Neutrophil (primary cell): ENCODE data around the gene AMBRA1.

Experiments used
- H3K27ac ChIP-seq: fragments of 200-600 bp; sonication (generic); 2 replicates; pipeline ENCODE4 v1.5.1; 2016; ENCODE audit warnings: mild to moderate bottlenecking, moderate library complexity
- H3K27me3 ChIP-seq: fragments of 200-600 bp; sonication (generic); 2 replicates; pipeline ENCODE4 v1.6.0; 2016; ENCODE audit warnings: mild to moderate bottlenecking
- H3K36me3 ChIP-seq: fragments of 200-600 bp; sonication (generic); 2 replicates; pipeline ENCODE4 v1.5.1; 2017
- H3K4me1 ChIP-seq, 2 experiments: fragments of 200-600 bp in 1 of 2; sonication (generic) in 1 of 2; 1 replicate in 1 of 2; 2 replicates in 1 of 2; pipeline versions ENCODE4 v1.5.1 to v1.6.1; 2013 to 2016; ENCODE audit warnings: low read depth in 1 of 2, low read length in 1 of 2, mild to moderate bottlenecking in 1 of 2, moderate library complexity in 1 of 2; ENCODE audit not compliant: control insufficient read depth in 1 of 2, insufficient read depth in 1 of 2
- H3K4me3 ChIP-seq, 2 experiments: fragments of 200-600 bp in 1 of 2; sonication (generic) in 1 of 2; 1 replicate in 1 of 2; 2 replicates in 1 of 2; pipeline ENCODE4 v1.5.1; 2013 to 2016; ENCODE audit warnings: low read depth in 1 of 2, low read length in 1 of 2, mild to moderate bottlenecking in 1 of 2, moderate library complexity in 1 of 2
- H3K9me3 ChIP-seq: fragments of 200-600 bp; sonication (generic); 2 replicates; pipeline ENCODE4 v1.5.1; 2016
- TF ChIP-seq, protein P1 (sequence below): fragments of 200-600 bp; sonication (generic); IDR thresholded peaks from 2 replicates; pipeline ENCODE4 v1.5.1; 2016; ENCODE audit warnings: antibody characterized with exemption

AMBRA1 gene

DNA sequence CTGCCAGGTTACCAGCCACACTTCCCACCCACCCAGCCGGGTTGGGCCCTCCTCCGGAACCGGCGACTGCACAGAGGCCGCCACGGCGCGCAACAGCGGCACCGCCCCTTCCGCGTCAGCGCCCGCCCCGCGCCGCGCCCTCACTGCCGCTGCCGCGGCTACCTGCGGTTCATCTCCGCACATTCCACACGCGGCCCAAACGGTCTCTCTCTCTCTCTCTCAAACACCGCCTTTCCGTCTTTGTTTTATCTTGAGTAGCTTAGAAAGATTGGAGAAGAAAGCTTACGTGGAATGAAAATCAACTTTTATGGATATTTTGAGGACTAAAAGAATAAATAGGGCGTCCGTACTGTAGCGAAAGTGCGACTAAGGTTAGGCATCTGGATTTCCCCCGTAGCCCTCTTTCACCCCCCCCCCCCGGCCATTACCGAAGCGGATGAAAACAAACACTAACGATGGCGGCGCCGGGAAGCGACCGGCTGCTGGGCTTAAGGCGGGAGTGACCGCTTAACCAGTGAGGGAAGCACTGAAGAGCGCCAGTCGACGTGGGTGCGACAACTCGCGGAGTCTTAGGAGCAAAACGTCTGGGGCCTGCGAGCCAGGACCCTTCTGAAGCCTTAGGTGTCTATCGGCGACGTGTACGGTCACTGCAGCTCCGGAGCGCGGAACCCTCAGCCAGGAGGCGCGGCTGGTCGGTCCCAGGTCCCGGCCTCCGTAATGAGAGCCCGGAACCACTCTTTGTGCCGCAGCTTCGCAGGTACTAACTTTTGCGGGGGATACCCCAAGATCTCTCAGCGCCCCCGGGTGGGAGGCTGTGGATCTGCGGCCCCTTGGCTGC, 23.5 kb upstream of the AMBRA1 start, which contains the start of the genes ATG13 and HARBI1:
Gene ATG13, plus strand, starts transcription at position 420 of the 838 bp plus-strand sequence. CDS start 26,739 bp downstream, outside the sequence.
Gene HARBI1, minus strand, starts transcription at position 94 of the 838 bp plus-strand sequence. CDS start 990 bp downstream, outside the sequence.
- peaks cover 19 to 22% of the 10 kb centered on the region in 2 experiments for H3K4me1 ChIP-seq
- H3K27me3 ChIP-seq, result no peaks in the 10 kb centered on the region
- H3K9me3 ChIP-seq, result no peaks in the 10 kb centered on the region
- H3K27ac ChIP-seq, result peak within 1 kb of the TSS; percentile 98
- TF ChIP-seq, protein P1, sequence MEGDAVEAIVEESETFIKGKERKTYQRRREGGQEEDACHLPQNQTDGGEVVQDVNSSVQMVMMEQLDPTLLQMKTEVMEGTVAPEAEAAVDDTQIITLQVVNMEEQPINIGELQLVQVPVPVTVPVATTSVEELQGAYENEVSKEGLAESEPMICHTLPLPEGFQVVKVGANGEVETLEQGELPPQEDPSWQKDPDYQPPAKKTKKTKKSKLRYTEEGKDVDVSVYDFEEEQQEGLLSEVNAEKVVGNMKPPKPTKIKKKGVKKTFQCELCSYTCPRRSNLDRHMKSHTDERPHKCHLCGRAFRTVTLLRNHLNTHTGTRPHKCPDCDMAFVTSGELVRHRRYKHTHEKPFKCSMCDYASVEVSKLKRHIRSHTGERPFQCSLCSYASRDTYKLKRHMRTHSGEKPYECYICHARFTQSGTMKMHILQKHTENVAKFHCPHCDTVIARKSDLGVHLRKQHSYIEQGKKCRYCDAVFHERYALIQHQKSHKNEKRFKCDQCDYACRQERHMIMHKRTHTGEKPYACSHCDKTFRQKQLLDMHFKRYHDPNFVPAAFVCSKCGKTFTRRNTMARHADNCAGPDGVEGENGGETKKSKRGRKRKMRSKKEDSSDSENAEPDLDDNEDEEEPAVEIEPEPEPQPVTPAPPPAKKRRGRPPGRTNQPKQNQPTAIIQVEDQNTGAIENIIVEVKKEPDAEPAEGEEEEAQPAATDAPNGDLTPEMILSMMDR, result peak; percentile 48
- H3K4me3 ChIP-seq, result peak within 1 kb of the TSS; percentile 90 to 96
- H3K36me3 ChIP-seq, result peaks cover 17% of the 10 kb centered on the region

DNA sequence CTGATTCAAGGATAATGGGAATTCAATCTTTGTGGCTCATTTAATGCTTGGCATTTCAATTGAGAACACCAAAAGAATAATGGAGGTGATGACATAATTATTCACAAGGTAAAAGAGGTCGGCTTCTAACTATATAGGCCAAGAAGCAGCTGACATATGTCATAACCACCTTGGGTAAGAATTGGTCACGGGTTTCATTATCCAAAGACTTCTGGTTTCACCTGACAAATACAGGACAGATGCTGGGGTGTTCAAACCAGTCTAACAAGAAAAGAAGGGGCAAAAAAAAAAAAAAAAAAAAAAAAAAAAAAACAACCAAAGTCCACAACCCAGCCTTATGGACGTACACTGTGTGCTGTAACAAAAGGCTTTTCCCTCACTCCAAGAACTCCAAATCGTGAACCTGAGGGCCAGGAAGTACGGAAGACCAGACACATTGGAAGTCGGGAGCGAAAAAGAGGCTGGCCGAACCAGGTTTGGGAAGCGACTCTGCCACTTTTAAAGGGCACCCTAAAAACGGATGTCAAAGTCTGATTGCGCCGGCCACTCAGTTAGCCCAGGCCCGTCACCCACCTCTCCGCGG, 22.8 kb upstream of the AMBRA1 start:
- Histone ChIP-seq H3K4me3 (peak overlapping the region; percentile 90 to 96), H3K4me1 (peaks cover 19 to 22% of the 10 kb centered on the region in 2 experiments), H3K36me3 (peaks cover 15% of the 10 kb centered on the region), H3K27me3 (no peaks in the 10 kb centered on the region), H3K9me3 (no peaks in the 10 kb centered on the region), H3K27ac (peak overlapping the region; percentile 98)
- TF ChIP-seq, protein P1, result no peak

DNA sequence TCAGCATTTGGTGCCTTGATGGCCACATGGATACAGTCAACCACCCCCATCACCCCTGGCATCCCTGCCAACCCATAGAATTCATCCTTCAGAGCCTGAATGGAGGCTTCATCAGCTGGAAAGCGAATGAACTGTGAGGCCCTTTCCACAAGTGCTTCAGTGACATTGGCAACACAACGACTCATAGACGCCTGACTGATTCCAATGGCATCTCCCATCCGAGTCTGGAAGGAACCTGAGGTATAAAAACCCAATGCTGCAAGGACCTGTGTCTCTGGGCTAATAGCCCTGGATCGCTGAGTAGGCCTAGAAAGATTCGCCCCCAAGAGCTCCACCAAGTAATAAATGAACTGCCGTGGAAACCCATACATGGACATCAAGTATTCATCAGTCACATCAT, 21.9 kb upstream of the AMBRA1 start:
- TF ChIP-seq, protein P1, result no peak
- peaks cover 8% of the 10 kb centered on the region for H3K36me3 ChIP-seq
- no peaks in the 10 kb centered on the region for H3K9me3 ChIP-seq
- H3K4me1 ChIP-seq, result peaks cover 19 to 22% of the 10 kb centered on the region in 2 experiments
- H3K27ac ChIP-seq, result no peak overlapping the region
- no peak overlapping the region for H3K4me3 ChIP-seq
- H3K27me3 ChIP-seq, result no peaks in the 10 kb centered on the region

DNA sequence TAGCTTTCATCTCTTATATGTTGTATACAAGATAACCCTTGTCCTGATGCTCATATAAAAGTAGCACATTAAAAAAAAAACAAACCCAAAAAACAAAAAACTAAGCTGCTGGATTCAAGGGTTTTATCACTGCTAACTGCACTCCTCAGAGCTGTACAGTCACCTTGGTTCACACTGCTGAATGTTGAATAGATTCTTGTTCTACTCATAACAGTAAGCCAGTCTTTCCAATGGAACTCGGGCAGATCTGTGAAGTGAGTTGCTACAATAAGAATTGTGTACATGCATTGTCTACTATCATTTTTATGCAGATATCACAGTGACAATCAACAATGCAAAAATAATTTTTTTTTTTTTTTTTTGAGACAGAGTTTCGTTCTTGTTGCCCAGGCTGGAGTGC, 18.5 kb upstream of the AMBRA1 start:
- Histone ChIP-seq H3K4me1 (peaks cover 6 to 8% of the 10 kb centered on the region in 2 experiments), H3K4me3 (no peak overlapping the region), H3K36me3 (no peaks in the 10 kb centered on the region), H3K27me3 (no peaks in the 10 kb centered on the region), H3K9me3 (no peaks in the 10 kb centered on the region), H3K27ac (no peak overlapping the region)
- TF ChIP-seq, protein P1, result no peak

DNA sequence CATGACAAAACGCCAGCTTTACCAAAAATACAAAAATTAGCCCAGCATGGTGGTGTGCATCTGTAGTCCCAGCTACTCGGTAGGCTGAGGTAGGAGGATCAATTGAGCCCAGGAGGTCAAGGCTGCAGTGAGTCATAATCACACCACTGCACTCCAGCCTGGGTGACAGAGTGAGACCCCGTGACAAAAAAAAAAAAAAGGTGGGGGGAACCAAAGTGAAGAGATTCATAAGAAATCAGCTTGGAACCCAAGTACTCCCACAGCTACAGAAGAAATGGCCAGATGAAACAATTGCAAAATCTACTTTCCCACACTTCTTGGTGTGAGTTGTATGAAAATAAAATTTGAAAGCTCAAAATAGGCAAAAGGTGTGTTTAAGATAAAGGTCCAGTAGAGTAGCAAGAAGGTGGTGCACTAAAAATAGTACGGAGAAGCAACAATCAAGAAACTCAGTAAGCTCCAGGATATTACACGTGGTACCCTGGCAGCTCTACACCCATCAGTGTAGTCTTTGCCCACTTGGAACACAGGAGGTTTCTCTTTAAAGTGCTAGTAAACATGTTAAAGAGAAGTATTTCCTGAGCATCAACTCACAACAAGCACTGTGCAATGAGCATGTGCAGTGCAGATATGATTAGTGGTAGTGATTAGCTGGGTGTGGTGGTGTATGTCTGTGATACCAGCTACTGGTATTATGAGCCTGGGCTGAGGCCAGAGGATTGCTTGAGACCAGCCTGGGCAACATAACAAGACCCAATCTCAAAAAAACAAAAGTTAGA, 17.9 kb upstream of the AMBRA1 start:
- Histone ChIP-seq H3K36me3 (no peaks in the 10 kb centered on the region), H3K27me3 (no peaks in the 10 kb centered on the region), H3K9me3 (no peaks in the 10 kb centered on the region), H3K27ac (no peak overlapping the region), H3K4me1 (peaks cover 6% of the 10 kb centered on the region in 2 experiments), H3K4me3 (no peak overlapping the region)
- TF ChIP-seq, protein P1, result no peak
